ENCODE results near the gene SLC2A5. TPM values are rescaled to one million over a fixed set of nuclear protein-coding genes. Genes with fewer than 3 reads are reported as not detected.

The SLC2A5 gene
- total RNA-seq, 4 donors from 2014 or later = 1.9 to 10.5 (median 4.5) TPM

- TF ChIP-seq CTCF (IDR thresholded peaks at IDR 0.05; ENCODE audit: low read depth) = no peak
These were observed 51.1 kb downstream of the SLC2A5 start for GRCh38 chr1:9018333-9018732.

- no peak for TF ChIP-seq CTCF (IDR thresholded peaks at IDR 0.05; ENCODE audit: low read depth)
These were observed 53.0 kb downstream of the SLC2A5 start for GRCh38 chr1:9016455-9016854.

- no peak for TF ChIP-seq CTCF (IDR thresholded peaks at IDR 0.05; ENCODE audit: low read depth)
These were observed 54.7 kb downstream of the SLC2A5 start for GRCh38 chr1:9014475-9015375.

GRCh38 chr1:9013819-9014218 lies 55.6 kb downstream of the SLC2A5 start:
- no peak for TF ChIP-seq CTCF (IDR thresholded peaks at IDR 0.05; ENCODE audit: low read depth)

- no peak for TF ChIP-seq CTCF (IDR thresholded peaks at IDR 0.05; ENCODE audit: low read depth)
These were observed 58.6 kb downstream of the SLC2A5 start for GRCh38 chr1:9010781-9011323.

- no peak for TF ChIP-seq CTCF (IDR thresholded peaks at IDR 0.05; ENCODE audit: low read depth)
These were observed 59.7 kb downstream of the SLC2A5 start for GRCh38 chr1:9009438-9010370.
